ENCODE results near the gene DPP7. TPM values are rescaled to one million over a fixed set of nuclear protein-coding genes. Genes with fewer than 3 reads are reported as not detected.
A peak's percentile ranks its signal among the peaks of the same experiment; 100 is the strongest.

Gene DPP7
- total and polyA plus RNA-seq, 9 of the 15 experiments (the other 6 are each of a cell fraction or from before 2014, with no cell fraction given) = 0.99 to 365 (median 132) TPM

DNA sequence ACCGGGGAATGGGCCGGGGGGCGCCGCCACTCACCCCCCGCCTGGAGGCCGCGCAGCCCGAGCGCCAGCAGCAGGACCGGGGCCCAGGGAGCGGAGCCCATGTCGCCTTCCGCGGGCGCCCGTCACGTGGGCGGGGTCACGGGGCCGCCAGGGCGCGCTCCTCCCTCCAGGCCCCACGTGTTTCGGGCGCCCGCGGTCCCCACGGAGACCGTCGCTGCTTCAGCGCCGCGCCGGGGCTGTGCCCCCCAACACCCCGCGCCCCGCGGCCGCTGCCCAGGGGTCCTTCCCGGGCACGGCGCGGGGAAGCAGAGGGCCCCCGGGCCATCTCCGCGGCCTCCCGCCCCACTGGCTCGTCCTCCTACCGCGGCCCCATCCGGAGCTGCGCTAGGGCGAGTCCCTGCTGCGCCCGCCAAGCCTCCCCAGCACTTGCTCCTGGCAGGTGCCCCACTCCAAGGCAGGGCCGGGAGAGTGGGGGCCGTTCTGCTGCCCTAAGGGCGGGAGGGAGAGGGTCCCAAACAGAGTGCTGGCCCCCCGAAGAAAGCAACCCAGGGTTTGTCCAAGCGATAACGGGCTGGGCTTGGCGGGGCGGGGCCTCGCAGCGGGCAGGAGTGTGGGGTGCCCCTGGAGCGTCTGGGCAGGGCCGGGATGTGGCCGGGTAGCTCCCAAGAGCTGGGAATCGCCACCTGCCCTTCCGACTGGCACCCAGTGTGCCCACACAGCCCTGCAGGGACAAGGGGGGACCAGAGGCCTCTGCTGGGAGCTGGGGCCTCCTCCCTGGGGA lies at the start of gene DPP7 (continued):
- TF ChIP-seq, protein P1, sequence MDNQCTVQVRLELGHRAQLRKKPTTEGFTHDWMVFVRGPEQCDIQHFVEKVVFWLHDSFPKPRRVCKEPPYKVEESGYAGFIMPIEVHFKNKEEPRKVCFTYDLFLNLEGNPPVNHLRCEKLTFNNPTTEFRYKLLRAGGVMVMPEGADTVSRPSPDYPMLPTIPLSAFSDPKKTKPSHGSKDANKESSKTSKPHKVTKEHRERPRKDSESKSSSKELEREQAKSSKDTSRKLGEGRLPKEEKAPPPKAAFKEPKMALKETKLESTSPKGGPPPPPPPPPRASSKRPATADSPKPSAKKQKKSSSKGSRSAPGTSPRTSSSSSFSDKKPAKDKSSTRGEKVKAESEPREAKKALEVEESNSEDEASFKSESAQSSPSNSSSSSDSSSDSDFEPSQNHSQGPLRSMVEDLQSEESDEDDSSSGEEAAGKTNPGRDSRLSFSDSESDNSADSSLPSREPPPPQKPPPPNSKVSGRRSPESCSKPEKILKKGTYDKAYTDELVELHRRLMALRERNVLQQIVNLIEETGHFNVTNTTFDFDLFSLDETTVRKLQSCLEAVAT (IDR thresholded peaks at IDR 0.05) = no peak
- TF ChIP-seq, protein P2, sequence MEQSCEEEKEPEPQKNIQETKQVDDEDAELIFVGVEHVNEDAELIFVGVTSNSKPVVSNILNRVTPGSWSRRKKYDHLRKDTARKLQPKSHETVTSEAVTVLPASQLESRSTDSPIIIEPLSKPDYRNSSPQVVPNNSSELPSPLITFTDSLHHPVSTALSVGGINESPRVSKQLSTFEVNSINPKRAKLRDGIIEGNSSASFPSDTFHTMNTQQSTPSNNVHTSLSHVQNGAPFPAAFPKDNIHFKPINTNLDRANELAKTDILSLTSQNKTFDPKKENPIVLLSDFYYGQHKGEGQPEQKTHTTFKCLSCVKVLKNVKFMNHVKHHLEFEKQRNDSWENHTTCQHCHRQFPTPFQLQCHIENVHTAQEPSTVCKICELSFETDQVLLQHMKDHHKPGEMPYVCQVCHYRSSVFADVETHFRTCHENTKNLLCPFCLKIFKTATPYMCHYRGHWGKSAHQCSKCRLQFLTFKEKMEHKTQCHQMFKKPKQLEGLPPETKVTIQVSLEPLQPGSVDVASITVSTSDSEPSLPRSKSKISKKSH (CRISPR knock-in tag; IDR thresholded peaks at IDR 0.05) = no peak
- TF ChIP-seq SMARCA4 (IDR thresholded peaks at IDR 0.05) (no peak), RBM22 (IDR thresholded peaks at IDR 0.05; ENCODE audit: low read depth, low read length, poor library complexity, severe bottlenecking) (no peak), LCOR (CRISPR knock-in tag; IDR thresholded peaks at IDR 0.05) (no peak), GABPB1 (CRISPR knock-in tag; IDR thresholded peaks at IDR 0.05) (no peak), RAD21 (CRISPR knock-in tag; conservative IDR thresholded peaks at IDR 0.05 in 1 of 2, IDR thresholded peaks at IDR 0.05 in 1 of 2) (no peak), SNRNP70 (optimal IDR thresholded peaks at IDR 0.05; ENCODE audit: low read depth, low read length) (no peak), POLR2B (IDR thresholded peaks at IDR 0.05; ENCODE audit: low read depth, partially characterized antibody) (no peak), RFX5 (IDR thresholded peaks at IDR 0.05; ENCODE audit: low read depth, low read length) (no peak), NFYB (IDR thresholded peaks at IDR 0.05; ENCODE audit: extremely low read depth, insufficient read length) (no peak), ASH1L (IDR thresholded peaks at IDR 0.05; ENCODE audit: borderline replicate concordance, low read depth, partially characterized antibody) (no peak), RFX1 (IDR thresholded peaks at IDR 0.05) (no peak)
- TF ChIP-seq, protein P3, sequence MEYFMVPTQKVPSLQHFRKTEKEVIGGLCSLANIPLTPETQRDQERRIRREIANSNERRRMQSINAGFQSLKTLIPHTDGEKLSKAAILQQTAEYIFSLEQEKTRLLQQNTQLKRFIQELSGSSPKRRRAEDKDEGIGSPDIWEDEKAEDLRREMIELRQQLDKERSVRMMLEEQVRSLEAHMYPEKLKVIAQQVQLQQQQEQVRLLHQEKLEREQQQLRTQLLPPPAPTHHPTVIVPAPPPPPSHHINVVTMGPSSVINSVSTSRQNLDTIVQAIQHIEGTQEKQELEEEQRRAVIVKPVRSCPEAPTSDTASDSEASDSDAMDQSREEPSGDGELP (CRISPR knock-in tag; IDR thresholded peaks at IDR 0.05; ENCODE audit: borderline replicate concordance) = peak; percentile 49; the same call in 1 of the 2 replicates
- TF ChIP-seq, protein P4, sequence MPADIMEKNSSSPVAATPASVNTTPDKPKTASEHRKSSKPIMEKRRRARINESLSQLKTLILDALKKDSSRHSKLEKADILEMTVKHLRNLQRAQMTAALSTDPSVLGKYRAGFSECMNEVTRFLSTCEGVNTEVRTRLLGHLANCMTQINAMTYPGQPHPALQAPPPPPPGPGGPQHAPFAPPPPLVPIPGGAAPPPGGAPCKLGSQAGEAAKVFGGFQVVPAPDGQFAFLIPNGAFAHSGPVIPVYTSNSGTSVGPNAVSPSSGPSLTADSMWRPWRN (IDR thresholded peaks at IDR 0.05; ENCODE audit: low read depth) = no peak
- TF ChIP-seq, protein P5, sequence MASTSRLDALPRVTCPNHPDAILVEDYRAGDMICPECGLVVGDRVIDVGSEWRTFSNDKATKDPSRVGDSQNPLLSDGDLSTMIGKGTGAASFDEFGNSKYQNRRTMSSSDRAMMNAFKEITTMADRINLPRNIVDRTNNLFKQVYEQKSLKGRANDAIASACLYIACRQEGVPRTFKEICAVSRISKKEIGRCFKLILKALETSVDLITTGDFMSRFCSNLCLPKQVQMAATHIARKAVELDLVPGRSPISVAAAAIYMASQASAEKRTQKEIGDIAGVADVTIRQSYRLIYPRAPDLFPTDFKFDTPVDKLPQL (IDR thresholded peaks at IDR 0.05; ENCODE audit: extremely low read depth, insufficient read length) = no peak
- TF ChIP-seq, protein P6, sequence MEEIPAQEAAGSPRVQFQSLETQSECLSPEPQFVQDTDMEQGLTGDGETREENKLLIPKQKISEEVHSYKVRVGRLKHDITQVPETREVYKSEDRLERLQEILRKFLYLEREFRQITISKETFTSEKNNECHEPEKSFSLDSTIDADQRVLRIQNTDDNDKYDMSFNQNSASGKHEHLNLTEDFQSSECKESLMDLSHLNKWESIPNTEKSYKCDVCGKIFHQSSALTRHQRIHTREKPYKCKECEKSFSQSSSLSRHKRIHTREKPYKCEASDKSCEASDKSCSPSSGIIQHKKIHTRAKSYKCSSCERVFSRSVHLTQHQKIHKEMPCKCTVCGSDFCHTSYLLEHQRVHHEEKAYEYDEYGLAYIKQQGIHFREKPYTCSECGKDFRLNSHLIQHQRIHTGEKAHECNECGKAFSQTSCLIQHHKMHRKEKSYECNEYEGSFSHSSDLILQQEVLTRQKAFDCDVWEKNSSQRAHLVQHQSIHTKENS (CRISPR knock-in tag; IDR thresholded peaks at IDR 0.05) = no peak
- TF ChIP-seq, protein P7, sequence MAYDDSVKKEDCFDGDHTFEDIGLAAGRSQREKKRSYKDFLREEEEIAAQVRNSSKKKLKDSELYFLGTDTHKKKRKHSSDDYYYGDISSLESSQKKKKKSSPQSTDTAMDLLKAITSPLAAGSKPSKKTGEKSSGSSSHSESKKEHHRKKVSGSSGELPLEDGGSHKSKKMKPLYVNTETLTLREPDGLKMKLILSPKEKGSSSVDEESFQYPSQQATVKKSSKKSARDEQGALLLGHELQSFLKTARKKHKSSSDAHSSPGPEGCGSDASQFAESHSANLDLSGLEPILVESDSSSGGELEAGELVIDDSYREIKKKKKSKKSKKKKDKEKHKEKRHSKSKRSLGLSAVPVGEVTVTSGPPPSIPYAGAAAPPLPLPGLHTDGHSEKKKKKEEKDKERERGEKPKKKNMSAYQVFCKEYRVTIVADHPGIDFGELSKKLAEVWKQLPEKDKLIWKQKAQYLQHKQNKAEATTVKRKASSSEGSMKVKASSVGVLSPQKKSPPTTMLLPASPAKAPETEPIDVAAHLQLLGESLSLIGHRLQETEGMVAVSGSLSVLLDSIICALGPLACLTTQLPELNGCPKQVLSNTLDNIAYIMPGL (CRISPR knock-in tag; IDR thresholded peaks at IDR 0.05) = no peak

Data from K562 (cell line).